Endothelial cell of umbilical vein (primary cell): Measurements from ENCODE around the gene TIPARP. TPM values are rescaled to one million over a fixed set of nuclear protein-coding genes. Genes with fewer than 3 reads are reported as not detected.

ENCODE experiments used
- BruUV-seq: library from RNA; stranded (reverse); fragments of 400-500 nt; replicated peaks from 2 replicates; lab custom pipeline; 2021; lab: Mats Ljungman, UMichigan
- CTCF ChIA-PET: fragments of 300-600, 350-600 bp; sonication (Branson Sonifier 250); formaldehyde crosslinking; loops from one replicate; lab custom pipeline; 2021; ENCODE audit warnings: antibody characterized with exemption, inconsistent platforms; lab: Charles Lee
- POLR2A ChIA-PET: fragments of 300-600, 350-600 bp; sonication (Branson Sonifier 250); formaldehyde crosslinking; loops from one replicate; lab custom pipeline; 2021; ENCODE audit warnings: antibody characterized with exemption, inconsistent platforms; lab: Charles Lee
- DNase-seq: peaks from one replicate; pipeline ENCODE4 v3.0.0-alpha.2; 2011; ENCODE audit warnings: low read depth, low spot score
- FAIRE-seq: peaks from 2 replicates; lab custom pipeline; 2011; peaks lifted over from hg19 to GRCh38; lab: Jason Lieb, UNC
- H2AFZ ChIP-seq: 2 replicates; pipeline ENCODE4 v1.6.0; 2012; ENCODE audit warnings: low read depth, low read length, control low read depth, inconsistent platforms
- H3K27ac ChIP-seq: 2 replicates; pipeline ENCODE4 v1.5.1; 2011; ENCODE audit warnings: low read depth, mild to moderate bottlenecking, control low read depth, low read length, moderate library complexity; ENCODE audit not compliant: insufficient read depth
- H3K27me3 ChIP-seq, 2 experiments: 2 replicates each; pipeline versions ENCODE4 v1.6.0 to v1.6.1; 2011; ENCODE audit warnings: low read length in 2 of 2, mixed read lengths in 1 of 2; ENCODE audit not compliant: control insufficient read depth in 2 of 2, insufficient read depth in 2 of 2
- H3K36me3 ChIP-seq, 2 experiments: 2 replicates in 1 of 2; 3 replicates in 1 of 2; pipeline ENCODE4 v1.5.1; 2011; ENCODE audit warnings: low read length in 2 of 2, mild to moderate bottlenecking in 1 of 2, moderate library complexity in 1 of 2; ENCODE audit not compliant: control insufficient read depth in 2 of 2, insufficient read depth in 2 of 2; ENCODE audit errors: extremely low read depth in 1 of 2
- H3K4me1 ChIP-seq: 3 replicates; pipeline ENCODE4 v1.5.1; 2011; ENCODE audit warnings: mild to moderate bottlenecking, low read length; ENCODE audit not compliant: control insufficient read depth, insufficient read depth; ENCODE audit errors: extremely low read depth
- H3K4me2 ChIP-seq: 2 replicates; pipeline ENCODE4 v1.6.1; 2011; ENCODE audit warnings: low read length, control low read depth, mixed read lengths; ENCODE audit not compliant: insufficient read depth
- H3K4me3 ChIP-seq, 3 experiments: fragments of 200-600 bp in 1 of 3; sonication (generic), shearing (Covaris generic) in 1 of 3; replicated peaks in 1 of 3; 2 replicates each; pipeline ENCODE4 v1.5.1; 2011 to 2016; ENCODE audit warnings: control low read depth in 3 of 3, low read length in 3 of 3, mild to moderate bottlenecking in 2 of 3, inconsistent platforms in 1 of 3, low read depth in 1 of 3, moderate library complexity in 1 of 3; ENCODE audit not compliant: insufficient read depth in 1 of 3
- H3K79me2 ChIP-seq: 2 replicates; pipeline ENCODE4 v1.6.0; 2012; ENCODE audit warnings: low read length, inconsistent platforms; ENCODE audit not compliant: control insufficient read depth, insufficient read depth
- H3K9ac ChIP-seq: replicated peaks from 2 replicates; pipeline ENCODE3; 2011; ENCODE audit warnings: low read length, control low read depth; ENCODE audit not compliant: insufficient read depth; ENCODE audit errors: extremely low read depth
- H3K9me1 ChIP-seq: replicated peaks from 3 replicates; pipeline ENCODE4 v1.6.0; 2011; ENCODE audit warnings: mild to moderate bottlenecking, low read length; ENCODE audit not compliant: control insufficient read depth, insufficient read depth; ENCODE audit errors: extremely low read depth
- H3K9me3 ChIP-seq: replicated peaks from 2 replicates; pipeline ENCODE4 v1.5.1; 2012; ENCODE audit warnings: low read length, inconsistent platforms; ENCODE audit not compliant: control insufficient read depth, insufficient read depth
- H4K20me1 ChIP-seq: replicated peaks from 2 replicates; pipeline ENCODE3; 2011; ENCODE audit warnings: mild to moderate bottlenecking, low read length; ENCODE audit not compliant: control insufficient read depth, insufficient read depth; ENCODE audit errors: extremely low read depth
- EZH2 ChIP-seq: IDR thresholded peaks from 2 replicates; pipeline ENCODE4 v1.6.1; 2012; ENCODE audit warnings: borderline replicate concordance, low read depth, mild to moderate bottlenecking, moderate library complexity, low read length, inconsistent platforms; ENCODE audit not compliant: severe bottlenecking
- FOS ChIP-seq: IDR thresholded peaks from 2 replicates; pipeline ENCODE4 v1.6.1; 2011; ENCODE audit warnings: mild to moderate bottlenecking, low read length, moderate library complexity, borderline replicate concordance; ENCODE audit not compliant: insufficient read depth
- GATA2 ChIP-seq: IDR thresholded peaks from 2 replicates; pipeline ENCODE4 v1.7.0; 2011; ENCODE audit warnings: low read depth, mild to moderate bottlenecking, moderate library complexity, mixed read lengths, low read length; ENCODE audit not compliant: insufficient read length, insufficient read depth
- JUN ChIP-seq: IDR thresholded peaks from 2 replicates; pipeline ENCODE4 v1.6.1; 2011; ENCODE audit warnings: borderline replicate concordance, low read depth; ENCODE audit not compliant: insufficient read length, insufficient read depth
- MYC ChIP-seq: IDR thresholded peaks from one replicate; pipeline ENCODE4 v1.6.1; 2011; ENCODE audit warnings: mild to moderate bottlenecking, low read depth, low read length
- POLR2A ChIP-seq: IDR thresholded peaks from 2 replicates; pipeline ENCODE4 v1.6.1; 2012; ENCODE audit warnings: low read depth, mild to moderate bottlenecking, control low read depth, low read length
- POLR2AphosphoS5 ChIP-seq: IDR thresholded peaks from 2 replicates; pipeline ENCODE4 v1.6.1; 2012; ENCODE audit warnings: low read depth, mild to moderate bottlenecking, control low read depth, low read length, moderate library complexity; ENCODE audit not compliant: insufficient read depth
- dilution Hi-C: fragments of 300-500 bp; cut with MboI; formaldehyde crosslinking; loops from one replicate; pipeline ENCODE4 v1.15.0; 2019; ENCODE audit warnings: low sequenced_read_pairs; ENCODE audit not compliant: extremely low pct_ligation_motif_present
- intact Hi-C: fragments of 100-400 bp; cut with micrococcal nuclease; formaldehyde crosslinking; loops from one replicate; pipeline ENCODE4 v1.10.0; 2022
- polyA plus RNA-seq, 4 experiments: library from polyadenylated mRNA; depleted of rRNA in 3 of 4; stranded (reverse) in 3 of 4; unstranded in 1 of 4; fragments of >200 nt; gene quantifications; 2 replicates each; pipeline versions ENCODE4 v1.2.1 to v1.2.3, GENCODE V29; 2011 to 2012; ENCODE audit warnings: missing spikeins in 1 of 4
- total RNA-seq: library from RNA; stranded (reverse); gene quantifications from 2 replicates; pipeline ENCODE4 v1.2.3, GENCODE V29; 2021
- TF ChIP-seq, protein P1 (sequence below), 2 donors: IDR thresholded peaks; 1 replicate in 1 of 2; 2 replicates in 1 of 2; pipeline ENCODE4 v1.5.1; 2011; ENCODE audit warnings: low read length in 2 of 2, mild to moderate bottlenecking in 2 of 2, moderate library complexity in 2 of 2, control low read depth in 1 of 2, inconsistent platforms in 1 of 2, low read depth in 1 of 2; ENCODE audit not compliant: insufficient read depth in 1 of 2; ENCODE audit errors: extremely low read depth in 1 of 2
- TF ChIP-seq, protein P2 (sequence below): IDR thresholded peaks from 2 replicates; pipeline ENCODE4 v1.6.1; 2011; ENCODE audit not compliant: insufficient read depth, insufficient read length

The TIPARP gene
- total and polyA plus RNA-seq, 2 donors (not counting 3 experiments of a cell fraction or from before 2014, with no cell fraction given), result 9.1 to 21.2 TPM

DNA sequence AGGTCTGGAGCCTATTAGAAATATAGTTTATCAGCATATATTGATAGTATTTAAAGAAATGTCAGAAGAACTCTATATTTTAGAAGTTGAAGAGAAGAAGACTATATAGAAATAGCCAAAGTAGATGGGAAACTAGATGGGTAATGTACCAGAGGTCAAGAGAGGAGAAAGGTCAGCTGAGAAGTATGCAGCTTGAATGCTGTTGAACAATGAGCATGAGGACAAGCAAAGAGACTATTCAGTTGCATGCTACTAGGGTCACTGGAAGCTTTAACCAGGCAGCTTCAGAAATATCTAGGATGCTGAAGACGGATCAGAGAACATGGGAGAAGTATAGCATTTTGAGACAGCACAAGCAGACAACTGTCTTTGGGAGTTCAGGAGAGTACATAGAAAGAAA, 19.6 kb upstream of the TIPARP start:
- POLR2A ChIA-PET, result no interaction called here

More for the DNA sequence above, 19.6 kb upstream of the TIPARP start:
- H3K79me2 ChIP-seq, result no peaks in the 10 kb centered on the region
- no peak overlapping the region for H3K27ac ChIP-seq
- H3K27me3 ChIP-seq, result no peaks in the 10 kb centered on the region
- TF ChIP-seq MYC (no peak), POLR2AphosphoS5 (no peak), POLR2A (no peak), FOS (no peak), EZH2 (no peak), GATA2 (no peak), JUN (no peak)
- TF ChIP-seq, protein P1, sequence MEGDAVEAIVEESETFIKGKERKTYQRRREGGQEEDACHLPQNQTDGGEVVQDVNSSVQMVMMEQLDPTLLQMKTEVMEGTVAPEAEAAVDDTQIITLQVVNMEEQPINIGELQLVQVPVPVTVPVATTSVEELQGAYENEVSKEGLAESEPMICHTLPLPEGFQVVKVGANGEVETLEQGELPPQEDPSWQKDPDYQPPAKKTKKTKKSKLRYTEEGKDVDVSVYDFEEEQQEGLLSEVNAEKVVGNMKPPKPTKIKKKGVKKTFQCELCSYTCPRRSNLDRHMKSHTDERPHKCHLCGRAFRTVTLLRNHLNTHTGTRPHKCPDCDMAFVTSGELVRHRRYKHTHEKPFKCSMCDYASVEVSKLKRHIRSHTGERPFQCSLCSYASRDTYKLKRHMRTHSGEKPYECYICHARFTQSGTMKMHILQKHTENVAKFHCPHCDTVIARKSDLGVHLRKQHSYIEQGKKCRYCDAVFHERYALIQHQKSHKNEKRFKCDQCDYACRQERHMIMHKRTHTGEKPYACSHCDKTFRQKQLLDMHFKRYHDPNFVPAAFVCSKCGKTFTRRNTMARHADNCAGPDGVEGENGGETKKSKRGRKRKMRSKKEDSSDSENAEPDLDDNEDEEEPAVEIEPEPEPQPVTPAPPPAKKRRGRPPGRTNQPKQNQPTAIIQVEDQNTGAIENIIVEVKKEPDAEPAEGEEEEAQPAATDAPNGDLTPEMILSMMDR (IDR thresholded peaks at IDR 0.05; ENCODE audit: extremely low read depth in 1 of 2, insufficient read depth in 1 of 2, low read depth in 1 of 2, low read length in 2 of 2), result no peak
- TF ChIP-seq, protein P2, sequence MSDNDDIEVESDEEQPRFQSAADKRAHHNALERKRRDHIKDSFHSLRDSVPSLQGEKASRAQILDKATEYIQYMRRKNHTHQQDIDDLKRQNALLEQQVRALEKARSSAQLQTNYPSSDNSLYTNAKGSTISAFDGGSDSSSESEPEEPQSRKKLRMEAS, result no peak
- H3K4me3 ChIP-seq, result no peak overlapping the region
- H3K9ac ChIP-seq, result no peak overlapping the region
- FAIRE-seq (no peak), DNase-seq (no peak)
- no peaks in the 10 kb centered on the region for H3K9me3 ChIP-seq
- no peaks in the 10 kb centered on the region for H3K36me3 ChIP-seq
- H4K20me1 ChIP-seq, result no peaks in the 10 kb centered on the region
- H2AFZ ChIP-seq, result no peak overlapping the region
- no TSS peak for BruUV-seq
- H3K4me1 ChIP-seq, result no peaks in the 10 kb centered on the region
- intact Hi-C loops, result no loop called here
- CTCF ChIA-PET, result interaction anchor here (0.9 to 1.6 kb wide), 3 partner anchors 10 to 96 kb away, joined by 3 to 4 read pairs (median 3); no protein-coding TSS in a partner anchor
- H3K4me2 ChIP-seq, result no peak overlapping the region
- dilution Hi-C loops, result no loop called here
- H3K9me1 ChIP-seq, result no peaks in the 10 kb centered on the region
